HEK293T (cell line): ENCODE measurements around the gene PEDS1.

Source experiments
- CTCF ChIA-PET: fragments of 350-600 bp; formaldehyde crosslinking; extraction: SDS; loops from one replicate; lab custom pipeline; 2021; ENCODE audit warnings: antibody characterized with exemption, inconsistent platforms; lab: Yijun Ruan, JAX
- POLR2A ChIA-PET: fragments of 350-600 bp; formaldehyde crosslinking; extraction: SDS; loops from one replicate; lab custom pipeline; 2020; ENCODE audit warnings: antibody characterized with exemption, inconsistent platforms; lab: Yijun Ruan, JAX
- DNase-seq: peaks from one replicate; pipeline ENCODE4 v3.0.0; 2012; ENCODE audit warnings: mixed read lengths; ENCODE audit errors: extremely low spot score
- ARNT ChIP-seq: fragments of 450-650 bp; IDR thresholded peaks from 2 replicates; pipeline ENCODE4 v1.6.1; 2017; ENCODE audit warnings: mild to moderate bottlenecking
- BHLHE40 ChIP-seq: fragments of 450-650 bp; IDR thresholded peaks from 2 replicates; pipeline ENCODE4 v1.6.1; 2016; ENCODE audit warnings: mild to moderate bottlenecking, moderate library complexity, borderline replicate concordance
- CTBP1 ChIP-seq: fragments of 450-650 bp; IDR thresholded peaks from 2 replicates; pipeline ENCODE4 v1.6.1; 2016; ENCODE audit warnings: borderline replicate concordance
- ELF4 ChIP-seq: fragments of 450-650 bp; IDR thresholded peaks from 2 replicates; pipeline ENCODE4 v1.6.1; 2017; ENCODE audit warnings: antibody characterized with exemption
- FOXA1 ChIP-seq: fragments of 450-650 bp; IDR thresholded peaks from 2 replicates; pipeline ENCODE4 v1.6.1; 2016; ENCODE audit warnings: mild to moderate bottlenecking
- FOXK2 ChIP-seq: fragments of 450-650 bp; IDR thresholded peaks from 2 replicates; pipeline ENCODE4 v1.6.1; 2016; ENCODE audit warnings: mild to moderate bottlenecking
- FOXM1 ChIP-seq: fragments of 450-650 bp; IDR thresholded peaks from 2 replicates; pipeline ENCODE4 v1.6.1; 2017; ENCODE audit warnings: mild to moderate bottlenecking, borderline replicate concordance
- HDGF ChIP-seq: fragments of 450-650 bp; IDR thresholded peaks from 2 replicates; pipeline ENCODE4 v1.6.1; 2017; ENCODE audit warnings: antibody characterized with exemption, borderline replicate concordance
- L3MBTL2 ChIP-seq: fragments of 450-650 bp; conservative IDR thresholded peaks from 2 replicates; pipeline ENCODE4 v1.6.1; 2016; ENCODE audit warnings: mild to moderate bottlenecking
- LEF1 ChIP-seq: fragments of 450-650 bp; IDR thresholded peaks from 2 replicates; pipeline ENCODE4 v1.6.1; 2017; ENCODE audit warnings: mild to moderate bottlenecking, borderline replicate concordance
- NFRKB ChIP-seq: fragments of 450-650 bp; IDR thresholded peaks from 2 replicates; pipeline ENCODE4 v1.6.1; 2016; ENCODE audit warnings: mild to moderate bottlenecking, moderate library complexity
- SP1 ChIP-seq: fragments of 450-650 bp; IDR thresholded peaks from 2 replicates; pipeline ENCODE4 v1.6.1; 2017
- SUZ12 ChIP-seq: fragments of 450-650 bp; IDR thresholded peaks from 2 replicates; pipeline ENCODE4 v1.6.1; 2016; ENCODE audit warnings: mild to moderate bottlenecking
- TARDBP ChIP-seq: fragments of 450-650 bp; IDR thresholded peaks from 2 replicates; pipeline ENCODE4 v1.6.1; 2016
- ZNF384 ChIP-seq: fragments of 450-650 bp; IDR thresholded peaks from 2 replicates; pipeline ENCODE4 v1.6.1; 2016
- TF ChIP-seq, protein P1 (sequence below): fragments of 450-650 bp; IDR thresholded peaks from 2 replicates; pipeline ENCODE4 v1.6.1; 2016

PEDS1 gene

DNA sequence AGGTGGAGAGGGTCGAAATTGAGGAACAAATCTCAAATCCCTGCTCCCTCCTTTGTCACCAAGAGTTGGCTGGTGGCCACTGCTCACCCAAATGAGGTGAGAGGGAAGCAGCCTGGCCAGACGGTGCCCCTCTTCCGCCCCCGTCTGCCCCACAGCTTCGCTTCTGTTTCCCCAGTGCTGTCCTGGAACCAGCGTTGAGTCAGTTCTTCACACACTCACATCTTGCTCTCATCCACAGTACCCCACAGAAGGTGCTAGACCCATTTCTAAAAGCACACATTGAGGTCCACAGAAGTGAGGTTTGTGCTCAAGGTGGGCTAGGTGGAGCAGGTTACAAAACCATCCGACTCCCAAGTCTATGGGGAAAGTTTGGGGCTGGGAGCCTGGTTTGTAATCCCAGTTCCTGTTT lies 40.9 kb upstream of the PEDS1 start:
- DNase-seq, result peak; percentile 3
- TF ChIP-seq ZNF384 (no peak), CTBP1 (no peak), ARNT (no peak), SUZ12 (no peak), SP1 (no peak), LEF1 (no peak), ELF4 (no peak), FOXM1 (no peak), HDGF (no peak), FOXA1 (no peak), FOXK2 (no peak), BHLHE40 (no peak), TARDBP (no peak), NFRKB (no peak), L3MBTL2 (no peak)
- TF ChIP-seq, protein P1, sequence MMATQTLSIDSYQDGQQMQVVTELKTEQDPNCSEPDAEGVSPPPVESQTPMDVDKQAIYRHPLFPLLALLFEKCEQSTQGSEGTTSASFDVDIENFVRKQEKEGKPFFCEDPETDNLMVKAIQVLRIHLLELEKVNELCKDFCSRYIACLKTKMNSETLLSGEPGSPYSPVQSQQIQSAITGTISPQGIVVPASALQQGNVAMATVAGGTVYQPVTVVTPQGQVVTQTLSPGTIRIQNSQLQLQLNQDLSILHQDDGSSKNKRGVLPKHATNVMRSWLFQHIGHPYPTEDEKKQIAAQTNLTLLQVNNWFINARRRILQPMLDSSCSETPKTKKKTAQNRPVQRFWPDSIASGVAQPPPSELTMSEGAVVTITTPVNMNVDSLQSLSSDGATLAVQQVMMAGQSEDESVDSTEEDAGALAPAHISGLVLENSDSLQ, result no peak
- POLR2A ChIA-PET, result interaction anchor here (1.0 kb wide), 1 partner anchor 84 kb away, joined by 4 read pairs; no protein-coding TSS in a partner anchor
- CTCF ChIA-PET, result no interaction called here

DNA sequence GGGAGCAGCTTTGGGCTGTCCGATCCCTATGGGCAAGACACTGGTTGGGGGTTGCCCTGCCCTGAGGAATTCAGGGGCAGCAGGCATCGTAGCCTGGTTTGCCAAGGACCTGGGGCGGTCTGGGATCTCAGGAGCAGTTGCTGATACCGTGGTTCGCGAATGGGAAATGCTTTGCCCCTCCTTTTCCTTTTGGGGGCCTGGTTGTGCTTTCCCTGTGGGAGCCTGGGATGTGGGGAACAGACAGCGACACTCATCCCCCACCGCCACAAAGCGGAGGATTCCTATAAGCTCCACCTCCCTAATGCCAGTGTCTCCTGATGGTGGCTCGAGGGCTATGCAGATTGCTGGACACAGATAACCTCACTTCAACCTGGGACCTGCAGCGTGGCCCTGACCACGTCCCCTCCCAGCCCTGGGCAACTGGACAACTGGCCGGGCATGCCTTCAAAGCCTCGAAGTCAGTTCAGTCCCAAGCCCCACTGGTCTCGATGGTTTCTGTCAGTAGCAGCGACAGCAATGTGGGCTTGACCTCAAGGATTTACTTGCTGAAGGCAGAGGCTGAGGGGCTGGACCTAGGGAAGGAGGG lies 40.4 kb upstream of the PEDS1 start:
- peak; percentile 3 for DNase-seq
- ChIA-PET CTCF (no interaction called here), POLR2A (interaction anchor here (1.0 kb wide), 1 partner anchor 84 kb away, joined by 4 read pairs; no protein-coding TSS in a partner anchor)
- TF ChIP-seq HDGF (no peak), FOXK2 (no peak), ARNT (no peak), LEF1 (no peak), ZNF384 (no peak), NFRKB (no peak), BHLHE40 (no peak), L3MBTL2 (no peak), CTBP1 (no peak), FOXM1 (no peak), SUZ12 (no peak), ELF4 (no peak), TARDBP (no peak), SP1 (no peak)
- TF ChIP-seq, protein P1, result no peak

DNA sequence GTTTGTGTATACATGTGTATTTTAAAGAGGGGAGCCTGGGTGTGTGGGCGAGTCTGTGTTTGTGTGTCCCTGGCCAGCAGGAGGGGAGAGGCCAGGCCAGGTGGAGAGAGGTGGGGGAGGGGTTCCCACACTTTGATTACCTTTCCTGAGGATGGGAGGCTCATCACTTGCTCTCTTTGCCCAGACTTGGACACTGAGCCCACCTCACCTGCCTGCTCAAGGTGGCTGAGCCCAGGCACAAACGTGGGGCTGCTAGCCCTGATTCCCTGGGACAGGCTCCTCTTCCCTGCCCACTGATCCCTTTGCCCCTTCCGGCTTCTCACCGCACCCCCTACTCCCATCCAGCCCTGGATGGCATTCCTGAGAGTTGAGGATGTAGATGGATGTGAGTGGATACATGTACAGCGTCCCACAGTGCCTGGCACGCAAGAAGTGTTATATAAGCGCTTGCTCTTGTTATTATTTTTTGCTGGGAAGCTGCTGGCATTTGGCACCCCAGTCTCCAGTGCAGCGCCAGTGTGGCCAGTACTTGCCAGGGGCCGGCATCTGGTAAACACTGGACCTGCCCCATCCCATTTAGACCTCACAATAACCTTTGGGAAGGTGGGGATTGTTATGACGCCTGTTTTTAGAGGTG lies 39.8 kb upstream of the PEDS1 start:
- no peak for DNase-seq
- TF ChIP-seq FOXA1 (no peak), SP1 (no peak), FOXK2 (no peak), SUZ12 (no peak), L3MBTL2 (no peak), FOXM1 (no peak), CTBP1 (no peak), ARNT (no peak)
- TF ChIP-seq, protein P1, result no peak
- CTCF ChIA-PET, result no interaction called here
- POLR2A ChIA-PET, result interaction anchor here (1.0 kb wide), 1 partner anchor 83 kb away, joined by 4 read pairs; no protein-coding TSS in a partner anchor

DNA sequence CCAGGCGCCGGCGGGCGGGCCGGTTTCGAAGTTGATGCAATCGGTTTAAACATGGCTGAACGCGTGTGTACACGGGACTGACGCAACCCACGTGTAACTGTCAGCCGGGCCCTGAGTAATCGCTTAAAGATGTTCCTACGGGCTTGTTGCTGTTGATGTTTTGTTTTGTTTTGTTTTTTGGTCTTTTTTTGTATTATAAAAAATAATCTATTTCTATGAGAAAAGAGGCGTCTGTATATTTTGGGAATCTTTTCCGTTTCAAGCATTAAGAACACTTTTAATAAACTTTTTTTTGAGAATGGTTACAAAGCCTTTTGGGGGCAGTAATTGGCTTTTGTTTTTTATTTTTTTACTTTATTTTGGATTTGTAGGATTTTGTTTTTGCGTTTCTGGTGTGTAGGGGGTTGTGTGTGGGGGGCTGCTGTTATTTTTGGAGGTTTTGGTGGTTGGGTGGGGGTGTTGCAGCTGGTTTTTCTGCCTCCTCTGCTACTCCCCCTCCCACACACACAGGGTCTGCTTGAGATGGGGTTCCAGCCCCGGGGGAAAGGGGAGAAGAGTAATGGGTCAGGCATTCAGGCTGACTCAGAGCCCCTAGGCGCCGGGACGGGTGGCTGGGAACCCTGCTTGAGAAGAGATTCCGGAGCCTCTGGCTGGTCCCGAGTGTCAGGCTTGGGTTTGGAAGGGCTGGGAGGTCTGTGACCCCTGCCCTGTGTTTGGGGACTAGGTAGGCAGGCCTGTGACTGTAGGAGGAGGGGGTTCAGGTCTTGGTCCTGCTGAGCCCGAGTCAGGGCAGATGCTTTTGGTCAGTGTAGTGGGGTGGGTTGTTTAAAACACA lies 39.1 kb upstream of the PEDS1 start:
- TF ChIP-seq, protein P1, result peak; percentile 96
- TF ChIP-seq FOXA1, result no peak
- TF ChIP-seq NFRKB, result no peak
- TF ChIP-seq L3MBTL2, result peak; percentile 67
- TF ChIP-seq TARDBP, result no peak
- no peak for TF ChIP-seq ZNF384
- peak; percentile 43; the same call in 1 of the 2 replicates for TF ChIP-seq CTBP1
- TF ChIP-seq SUZ12, result no peak
- no peak for TF ChIP-seq BHLHE40
- TF ChIP-seq FOXM1, result no peak
- no peak for TF ChIP-seq ARNT
- TF ChIP-seq FOXK2, result no peak; the same call in 1 of the 2 replicates
- TF ChIP-seq SP1, result no peak
- CTCF ChIA-PET, result interaction anchor here (1.4 kb wide), 1 partner anchor 272 kb away, joined by 3 read pairs; no protein-coding TSS in a partner anchor
- POLR2A ChIA-PET, result interaction anchor here (0.6 to 2.3 kb wide), 6 partner anchors 8 to 93 kb away, joined by 3 to 24 read pairs (median 3); no protein-coding TSS in a partner anchor
- peak; percentile 77 for DNase-seq
